Epidermal melanocyte (primary cell): ENCODE data around the gene RPL35.

Experiments
- DNase-seq: peaks from one replicate; pipeline ENCODE4 v3.0.0; 2011; ENCODE audit warnings: low spot score; ENCODE audit not compliant: insufficient read length

RPL35 gene

GRCh38 chr9:124820698-124821623 is 40.8 kb downstream of the RPL35 start:
- no peak for DNase-seq

GRCh38 chr9:124818431-124819281 is 43.1 kb downstream of the RPL35 start:
- DNase-seq: no peak

DNA sequence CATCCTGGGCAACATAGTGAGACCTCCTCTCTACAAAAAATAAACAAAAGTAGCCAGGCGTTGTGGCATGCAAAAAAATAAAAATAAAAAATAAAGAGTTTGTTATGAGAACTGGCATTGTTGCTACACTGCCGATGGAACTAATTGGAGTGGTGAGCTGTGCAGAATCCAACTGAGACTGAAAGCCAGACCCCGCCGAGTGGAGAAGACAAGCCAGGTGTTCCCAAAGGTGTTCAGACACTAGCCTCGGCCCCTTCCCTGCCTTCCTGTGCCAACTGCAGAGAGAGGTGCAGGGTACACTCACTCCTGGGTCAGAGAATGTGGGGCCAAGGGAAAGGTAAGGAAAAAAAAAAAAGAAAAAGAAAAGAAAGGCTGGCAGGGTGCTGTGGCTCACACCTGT is 46.2 kb downstream of the RPL35 start:
- DNase-seq: no peak

DNA sequence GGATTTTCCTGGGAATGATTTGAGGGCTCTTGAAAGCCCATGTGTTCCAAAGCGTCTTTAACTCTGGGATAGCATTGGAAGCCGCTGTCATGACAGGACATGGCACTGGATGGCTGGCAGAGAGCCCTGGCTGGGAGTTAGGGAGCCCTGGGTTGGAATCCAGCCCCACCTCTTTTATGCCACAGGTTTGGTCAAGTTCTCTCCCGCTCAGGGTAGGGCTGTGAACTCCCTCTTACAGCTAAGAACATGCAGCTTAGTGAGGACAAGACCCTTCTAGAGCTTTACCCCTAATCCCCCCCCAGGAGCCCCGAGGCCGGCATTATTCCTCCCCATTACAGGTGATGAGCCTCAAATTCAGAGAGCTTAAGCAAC is 47.6 kb downstream of the RPL35 start:
- no peak for DNase-seq

- DNase-seq: no peak
Observed at GRCh38 chr9:124813501-124814163, 48.1 kb downstream of the RPL35 start.

DNA sequence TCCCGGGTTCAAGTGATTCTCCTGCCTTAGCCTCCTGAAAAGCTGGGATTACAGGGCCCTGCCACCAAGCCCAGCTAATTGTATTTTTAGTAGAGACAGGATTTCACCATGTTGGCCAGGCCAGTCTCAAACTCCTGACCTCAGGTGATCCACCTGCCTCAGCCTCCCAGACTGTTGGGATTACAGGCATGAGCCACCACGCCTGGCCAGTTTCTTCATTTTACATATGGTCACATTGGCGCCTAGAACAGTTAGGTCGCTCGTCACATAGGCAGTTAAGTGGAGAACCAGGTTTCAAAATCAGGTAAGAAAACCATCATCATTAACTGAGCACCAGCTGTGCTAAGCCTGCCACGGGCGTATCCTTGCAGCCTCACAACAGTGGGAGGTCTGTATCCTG is 48.7 kb downstream of the RPL35 start:
- DNase-seq: no peak

DNA sequence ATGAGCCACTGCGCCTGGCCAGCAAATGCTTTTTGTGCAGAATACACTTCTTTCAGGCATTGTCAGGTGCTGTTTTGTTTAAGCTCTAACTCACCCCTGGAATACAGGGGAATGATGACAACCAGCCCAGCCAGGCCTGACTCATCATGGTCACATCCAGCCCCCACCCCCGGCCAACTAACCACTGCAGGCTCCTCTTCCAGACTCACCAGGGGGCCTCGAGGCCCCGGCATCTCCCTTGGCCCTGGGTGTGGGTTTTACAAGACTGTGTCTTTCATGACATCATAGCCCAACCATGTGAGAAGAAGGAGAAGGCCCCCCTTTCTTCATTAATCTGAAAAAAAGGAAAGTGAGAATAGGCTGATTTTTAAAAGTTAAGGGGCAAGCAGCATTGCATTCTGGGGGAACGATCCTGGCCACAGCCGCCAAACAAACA is 49.3 kb downstream of the RPL35 start:
- no peak for DNase-seq

- no peak for DNase-seq
Observed at GRCh38 chr9:124810663-124811355, 50.9 kb downstream of the RPL35 start.

GRCh38 chr9:124809741-124810500 is 51.8 kb downstream of the RPL35 start:
- DNase-seq: no peak

DNA sequence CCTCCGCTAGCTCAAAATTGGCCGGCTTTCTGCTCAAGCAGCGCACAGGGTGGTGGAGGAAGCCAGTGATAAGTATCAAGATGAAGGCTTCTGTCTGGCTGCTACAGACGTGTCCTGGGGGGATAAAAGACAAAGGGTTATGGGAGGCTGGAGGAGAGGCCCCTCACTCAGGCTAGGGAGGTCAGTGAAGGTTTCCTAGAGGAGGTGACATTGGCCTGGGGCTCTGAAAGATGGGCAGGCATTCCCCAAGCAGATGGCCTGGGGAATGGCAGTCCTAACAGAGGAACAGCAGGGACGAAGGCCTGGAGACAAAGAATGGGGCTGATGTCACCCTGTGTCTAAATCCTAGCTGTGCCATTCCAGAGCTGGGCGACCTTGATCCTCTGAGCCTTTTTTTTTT is 52.5 kb downstream of the RPL35 start:
- no peak for DNase-seq

GRCh38 chr9:124808246-124808956 is 53.4 kb downstream of the RPL35 start:
- no peak for DNase-seq
